ENCODE measurements around the gene G3BP1. TPM values are rescaled to one million over a fixed set of nuclear protein-coding genes. Genes with fewer than 3 reads are reported as not detected.

G3BP1 gene
- polyA plus RNA-seq, 1 donor from 2014 or later = 65.5 TPM

GRCh38 chr5:151786468-151786867 lies 14.7 kb downstream of the G3BP1 start:
- Histone ChIP-seq H3K4me3 (ENCODE audit: low read length) (no peak overlapping the region), H3K9ac (ENCODE audit: low read length) (no peak overlapping the region), H3K27me3 (ENCODE audit: insufficient read depth, low read depth, low read length) (no peaks in the 10 kb centered on the region), H2AFZ (ENCODE audit: low read depth, low read length) (no peak overlapping the region), H3K9me2 (ENCODE audit: insufficient read depth, low read length) (no peaks in the 10 kb centered on the region), H3K36me3 (ENCODE audit: insufficient read depth, low read length) (no peaks in the 10 kb centered on the region), H3F3A (ENCODE audit: insufficient read depth, low read length, poor library complexity, severe bottlenecking) (no peaks in the 10 kb centered on the region), H3K27ac (ENCODE audit: low read length) (no peak overlapping the region), H3K9me3 (ENCODE audit: low read length) (no peaks in the 10 kb centered on the region), H4K20me1 (ENCODE audit: insufficient read depth) (no peaks in the 10 kb centered on the region), H3K4me2 (ENCODE audit: low read length) (no peak overlapping the region), H3K79me2 (replicated peaks; ENCODE audit: insufficient read depth, low read length) (peaks cover 66% of the 10 kb centered on the region)
- TF ChIP-seq POLR2AphosphoS5 (IDR thresholded peaks at IDR 0.05) (no peak), RAD21 (conservative IDR thresholded peaks at IDR 0.05) (no peak), EP300 (conservative IDR thresholded peaks at IDR 0.05; ENCODE audit: poor library complexity, severe bottlenecking) (no peak), CTCF (IDR thresholded peaks at IDR 0.05; ENCODE audit: poor library complexity, severe bottlenecking) (no peak), TAF1 (IDR thresholded peaks at IDR 0.05; ENCODE audit: low read depth) (no peak), REST (IDR thresholded peaks at IDR 0.05; ENCODE audit: borderline replicate concordance) (no peak), SMC3 (conservative IDR thresholded peaks at IDR 0.05; ENCODE audit: poor library complexity) (no peak), EZH2 (IDR thresholded peaks at IDR 0.05; ENCODE audit: borderline replicate concordance, insufficient read depth, low read length, poor library complexity, severe bottlenecking) (no peak), MXI1 (conservative IDR thresholded peaks at IDR 0.05; ENCODE audit: poor library complexity, severe bottlenecking) (no peak)

- Histone ChIP-seq H3K79me2 (replicated peaks; ENCODE audit: insufficient read depth, low read length) (peaks cover 53% of the 10 kb centered on the region), H3K4me3 (ENCODE audit: low read length) (no peak overlapping the region), H3K9ac (ENCODE audit: low read length) (no peak overlapping the region), H3K27me3 (ENCODE audit: insufficient read depth, low read depth, low read length) (no peaks in the 10 kb centered on the region), H3K27ac (ENCODE audit: low read length) (no peak overlapping the region), H3K36me3 (ENCODE audit: insufficient read depth, low read length) (no peaks in the 10 kb centered on the region), H3K9me3 (ENCODE audit: low read length) (no peaks in the 10 kb centered on the region), H3F3A (ENCODE audit: insufficient read depth, low read length, poor library complexity, severe bottlenecking) (no peaks in the 10 kb centered on the region), H4K20me1 (ENCODE audit: insufficient read depth) (no peaks in the 10 kb centered on the region), H3K9me2 (ENCODE audit: insufficient read depth, low read length) (no peaks in the 10 kb centered on the region), H3K4me2 (ENCODE audit: low read length) (no peak overlapping the region), H2AFZ (ENCODE audit: low read depth, low read length) (no peak overlapping the region)
- TF ChIP-seq POLR2AphosphoS5 (IDR thresholded peaks at IDR 0.05) (no peak), CTCF (IDR thresholded peaks at IDR 0.05; ENCODE audit: poor library complexity, severe bottlenecking) (no peak), REST (IDR thresholded peaks at IDR 0.05; ENCODE audit: borderline replicate concordance) (no peak), EP300 (conservative IDR thresholded peaks at IDR 0.05; ENCODE audit: poor library complexity, severe bottlenecking) (no peak), SMC3 (conservative IDR thresholded peaks at IDR 0.05; ENCODE audit: poor library complexity) (no peak), EZH2 (IDR thresholded peaks at IDR 0.05; ENCODE audit: borderline replicate concordance, insufficient read depth, low read length, poor library complexity, severe bottlenecking) (no peak), MXI1 (conservative IDR thresholded peaks at IDR 0.05; ENCODE audit: poor library complexity, severe bottlenecking) (no peak)
Measured at GRCh38 chr5:151787817-151788216, 16.1 kb downstream of the G3BP1 start.

Measured in neural cell (in vitro differentiated cells).